Heart left ventricle (tissue), 16 donors: ENCODE data around the gene LPP. TPM values are rescaled to one million over a fixed set of nuclear protein-coding genes. Genes with fewer than 3 reads are reported as not detected.

Experiments used
- ATAC-seq, 4 donors: fragments of 200-7000 bp; cut with Tn5 transposase; one replicate each; pipeline ENCODE4 v1.9.1; 2020 to 2022; ENCODE audit warnings: moderate library complexity in 4 of 4, mild to moderate bottlenecking in 3 of 4, moderate number of reproducible peaks in 1 of 4
- DNase-seq, 5 donors: peaks; one replicate each; pipeline ENCODE4 v3.0.0-alpha.2; 2020
- H3K27ac ChIP-seq, 12 donors: fragments of 200-600 bp; sonication (generic) in 4 of 12; one replicate each; pipeline versions ENCODE4 v1.5.0 to v1.8.0; 2016 to 2022; ENCODE audit warnings: mild to moderate bottlenecking in 2 of 12
- H3K27me3 ChIP-seq, 9 donors: fragments of 200-600 bp; sonication (generic) in 2 of 9; one replicate each; pipeline versions ENCODE4 v1.5.1 to v1.8.0; 2016 to 2022; ENCODE audit warnings: mild to moderate bottlenecking in 3 of 9
- H3K36me3 ChIP-seq, 9 donors: fragments of 200-600 bp; sonication (generic) in 2 of 9; one replicate each; pipeline versions ENCODE4 v1.5.0 to v1.8.0; 2018 to 2022; ENCODE audit warnings: mild to moderate bottlenecking in 2 of 9
- H3K4me1 ChIP-seq, 12 donors: fragments of 200-600 bp; sonication (generic) in 4 of 12; one replicate each; pipeline versions ENCODE4 v1.5.0 to v1.8.0; 2016 to 2022; ENCODE audit warnings: mild to moderate bottlenecking in 3 of 12
- H3K4me3 ChIP-seq, 12 donors: fragments of 200-600 bp; sonication (generic) in 4 of 12; one replicate each; pipeline versions ENCODE4 v1.5.0 to v1.8.0; 2017 to 2022; ENCODE audit warnings: mild to moderate bottlenecking in 9 of 12, moderate library complexity in 4 of 12
- H3K9me3 ChIP-seq, 12 donors: fragments of 200-600 bp; sonication (generic) in 4 of 12; one replicate each; pipeline versions ENCODE4 v1.5.0 to v1.8.0; 2016 to 2022; ENCODE audit warnings: mild to moderate bottlenecking in 1 of 12
- CTCF ChIP-seq, 12 donors: fragments of 200-600 bp; sonication (generic) in 4 of 12; IDR thresholded peaks; one replicate each; pipeline versions ENCODE4 v1.5.0 to v1.8.0; 2018 to 2022; ENCODE audit warnings: antibody characterized with exemption in 12 of 12, mild to moderate bottlenecking in 5 of 12
- POLR2A ChIP-seq, 2 donors: fragments of 450-650 bp; IDR thresholded peaks; one replicate each; pipeline ENCODE4 v1.6.1; 2017; ENCODE audit warnings: antibody characterized with exemption in 2 of 2, mild to moderate bottlenecking in 2 of 2, moderate library complexity in 2 of 2
- WGBS, 4 donors: extraction: QIAGEN DNeasy Blood & Tissue Kit in 2 of 4; methylation state at CpG; one replicate each; pipeline versions ENCODE4 v1.1.5 to v1.1.7; 2013 to 2018; 5-methylcytosine and 5-hydroxymethylcytosine counted together
- intact Hi-C, 10 donors: fragments of 100-400 bp; cut with DNase I; formaldehyde crosslinking; loops; one replicate each; pipeline versions ENCODE4 v1.11.1 to v1.14.2; 2022
- polyA plus RNA-seq, 2 donors: library from polyadenylated mRNA; stranded (reverse); fragments of 200-250 nt; gene quantifications; one replicate each; pipeline ENCODE4 v1.2.3, GENCODE V29; 2013
- total RNA-seq, 9 donors: library from RNA; depleted of rRNA in 2 of 9; stranded (reverse); fragments of >200 nt in 2 of 9; fragmentation: NEBNext Ultra II Directional in 3 of 9; extraction: Animal tissue kit (Norgen Biotek cat#: 25700) in 3 of 9; gene quantifications; one replicate each; pipeline versions ENCODE4 v1.1.0 to v1.2.4, GENCODE V29; 2016 to 2023
- donor health status: ischemic (EF 13 %, LVEDD 7.1; RV severe dilation, severe dysfunction).
- donor health status: healthy with polysubstance abuse.
- donor health status: DM: no; HTN: yes; CAD: no.
- donor health status: DM: no; HTN: no; CAD: no.
- donor health status: ischemic (EF 25% LVEDD 6.9; RV normal size, moderate dysfunction).
- donor health status: ischemic (EF 25% LVEDD 5.7; RV mildly dilated, moderate dysfunction).
- donor health status: healthy.
- donor health status: DM: yes; HTN: yes; CAD: no.
- donor health status: ischemic (EF 35%, LVEDD 5.7; RV mildly dilated, moderate dysfunction).
- donor health status: nonischemic (EF 11% LVEDD 7.7; RV severe dilation, severe dysfunction).
- donor health status: DM: yes; HTN: yes; CAD: no.
- donor health status: PGD.
- donor health status: ischemic (EF 29% LVEDD 5.4; RV normal size, mild dysfunction).
- donor health status: nonischemic (EF 23%, LVEDD 6.1; RV moderate dilation, normal function).

Gene LPP
- total and polyA plus RNA-seq, 11 donors: 9.2 to 178 (median 100) TPM

- Histone ChIP-seq H3K4me1 (peaks cover 5 to 53% (median 15%) of the 10 kb centered on the region in 12 donors), H3K27me3 (no peaks in the 10 kb centered on the region), H3K36me3 (no peaks in the 10 kb centered on the region), H3K9me3 (no peaks in the 10 kb centered on the region), H3K4me3 (no peak overlapping the region), H3K27ac (peak overlapping the region in 2 of 12 donors; percentile 25 to 33)
- intact Hi-C loops: loop anchor here in 1 of 10 donors (2.0 kb wide), 1 partner anchor 68 kb away; no protein-coding TSS in a partner anchor
- ATAC-seq (no peak), DNase-seq (no peak)
- TF ChIP-seq POLR2A (IDR thresholded peaks at IDR 0.05) (no peak), CTCF (IDR thresholded peaks at IDR 0.05) (no peak)
- 76 to 83% (median 79%) methylated on average over 2 of the region's 2 CpGs for WGBS, 4 donors
Observed at GRCh38 chr3:188782613-188783124, 628.7 kb downstream of the LPP start.

GRCh38 chr3:188786424-188786823, 632.5 kb downstream of the LPP start:
- Histone ChIP-seq H3K9me3 (no peaks in the 10 kb centered on the region), H3K4me1 (peaks cover 0 to 39% (median 1%) of the 10 kb centered on the region in 12 donors)

GRCh38 chr3:188788621-188789081, 634.7 kb downstream of the LPP start:
- Histone ChIP-seq H3K4me3 (no peak overlapping the region), H3K9me3 (no peaks in the 10 kb centered on the region), H3K4me1 (peaks cover 0 to 29% (median 0%) of the 10 kb centered on the region in 12 donors), H3K27me3 (no peaks in the 10 kb centered on the region), H3K36me3 (no peaks in the 10 kb centered on the region), H3K27ac (peak overlapping the region in 1 of 12 donors; percentile 57)
- DNase-seq (peak in 1 of 5 donors; percentile 25), ATAC-seq (peak in 2 of 4 donors; percentile 61 to 77)
- no peak for TF ChIP-seq POLR2A (IDR thresholded peaks at IDR 0.05)
- TF ChIP-seq CTCF (IDR thresholded peaks at IDR 0.05): no peak
- intact Hi-C loops: no loop called here
- 49 to 76% (median 66%) methylated on average over 5 of the region's 5 CpGs for WGBS, 4 donors

More at GRCh38 chr3:188786424-188786823, 632.5 kb downstream of the LPP start:
- intact Hi-C loops: no loop called here
- WGBS, 4 donors: 69 to 84% (median 83%) methylated on average over 2 of the region's 2 CpGs
- no peaks in the 10 kb centered on the region for H3K36me3 ChIP-seq
- no peaks in the 10 kb centered on the region for H3K27me3 ChIP-seq
- no peak overlapping the region for H3K4me3 ChIP-seq
- TF ChIP-seq CTCF (IDR thresholded peaks at IDR 0.05) (no peak), POLR2A (IDR thresholded peaks at IDR 0.05) (no peak)
- ATAC-seq: no peak
- DNase-seq: no peak
- no peak overlapping the region for H3K27ac ChIP-seq

GRCh38 chr3:188789251-188789650, 635.3 kb downstream of the LPP start:
- intact Hi-C loops: no loop called here
- H3K4me1 ChIP-seq: peaks cover 0 to 29% (median 0%) of the 10 kb centered on the region in 12 donors
- no peaks in the 10 kb centered on the region for H3K9me3 ChIP-seq
- 88 to 94% (median 93%) methylated on average over 4 of the region's 4 CpGs for WGBS, 4 donors
- ATAC-seq (no peak), DNase-seq (no peak)
- peak overlapping the region in 1 of 12 donors; percentile 57 for H3K27ac ChIP-seq
- TF ChIP-seq POLR2A (IDR thresholded peaks at IDR 0.05) (no peak), CTCF (IDR thresholded peaks at IDR 0.05) (no peak)
- no peaks in the 10 kb centered on the region for H3K36me3 ChIP-seq
- H3K27me3 ChIP-seq: no peaks in the 10 kb centered on the region
- H3K4me3 ChIP-seq: no peak overlapping the region
